ENCODE data around the gene RTKN.

The RTKN gene

DNA sequence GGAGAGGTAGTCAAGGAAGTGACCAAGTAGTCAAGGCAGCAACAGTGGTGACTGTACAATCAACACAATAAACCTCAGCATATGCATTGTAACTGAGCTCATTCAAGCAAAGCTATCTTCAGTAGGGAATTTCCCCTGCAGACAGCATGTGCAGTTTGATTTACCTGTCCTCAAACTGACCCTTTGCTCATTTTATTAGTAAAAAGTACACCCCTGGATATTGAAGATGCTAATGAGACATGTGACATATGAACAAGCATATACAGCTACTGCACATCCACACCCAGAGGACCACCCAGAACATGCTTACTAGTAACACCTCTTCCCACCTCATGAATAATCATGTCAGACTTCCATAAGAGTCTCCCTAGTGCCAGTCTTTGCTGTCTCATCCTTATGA, 35.7 kb downstream of the RTKN start:
- Histone ChIP-seq H3K9ac (ENCODE audit: low read depth, low read length, poor library complexity) (no peak overlapping the region), H3K4ac (ENCODE audit: low read length) (no peak overlapping the region), H3K27me3 (ENCODE audit: control insufficient read depth in 3 of 3, insufficient read depth in 3 of 3, low read depth in 1 of 3, low read length in 3 of 3) (no peaks in the 10 kb centered on the region), H3K4me2 (ENCODE audit: insufficient read depth, low read length, poor library complexity, severe bottlenecking) (no peak overlapping the region), H2BK120ac (ENCODE audit: low read depth, low read length) (no peak overlapping the region), H3K23ac (ENCODE audit: low read depth, low read length, poor library complexity) (no peak overlapping the region), H3K36me3 (replicated peaks in 1 of 2; ENCODE audit: control insufficient read depth in 2 of 2, insufficient read depth in 2 of 2, low read length in 2 of 2) (no peaks in the 10 kb centered on the region), H4K8ac (ENCODE audit: low read depth, low read length) (no peak overlapping the region), H2AFZ (ENCODE audit: low read length) (no peak overlapping the region), H2BK12ac (ENCODE audit: low read length) (no peak overlapping the region), H3K14ac (ENCODE audit: low read length) (no peak overlapping the region), H2BK15ac (ENCODE audit: low read length) (no peak overlapping the region), H3K27ac (replicated peaks; ENCODE audit: low read length) (no peak overlapping the region), H2BK5ac (ENCODE audit: low read length) (no peak overlapping the region), H3K9me3 (replicated peaks in 1 of 2; ENCODE audit: control insufficient read depth in 2 of 2, insufficient read depth in 1 of 2, low read depth in 1 of 2, low read length in 2 of 2) (no peaks in the 10 kb centered on the region), H4K91ac (ENCODE audit: low read depth, low read length, poor library complexity) (no peak overlapping the region), H3K4me3 (ENCODE audit: low read length in 2 of 2) (no peak overlapping the region), H2AK5ac (ENCODE audit: low read depth, low read length) (no peak overlapping the region), H3K18ac (ENCODE audit: low read length) (no peak overlapping the region), H3K4me1 (ENCODE audit: control insufficient read depth in 2 of 2, insufficient read depth in 1 of 2, low read depth in 1 of 2, low read length in 2 of 2) (peaks cover 3 to 7% of the 10 kb centered on the region in 2 donors), H3K79me1 (ENCODE audit: low read depth, low read length) (no peaks in the 10 kb centered on the region)
- DNase-seq (ENCODE audit: low spot score) = no peak

DNA sequence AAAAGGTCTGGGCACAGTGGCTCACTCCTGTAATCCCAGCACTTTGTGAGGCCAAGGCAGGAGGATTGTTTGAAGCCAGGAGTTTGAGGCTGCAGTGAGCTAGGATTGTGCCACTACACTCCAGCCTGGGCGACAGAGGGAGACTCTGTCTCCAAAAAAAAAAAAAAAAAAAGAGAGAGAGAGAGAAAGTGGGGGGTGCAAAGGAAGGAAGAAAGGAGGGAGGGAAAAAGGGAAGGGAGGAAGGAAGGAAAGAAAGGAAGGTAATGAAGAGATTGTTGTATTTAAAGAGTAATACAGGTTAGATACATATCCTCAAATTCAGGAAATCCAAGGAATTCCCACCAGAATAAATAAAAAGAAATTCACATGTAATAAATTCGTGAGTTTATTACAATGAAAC, 39.8 kb downstream of the RTKN start:
- Histone ChIP-seq H2BK15ac (ENCODE audit: low read length) (no peak overlapping the region), H3K4me3 (ENCODE audit: low read length in 2 of 2) (no peak overlapping the region), H3K36me3 (replicated peaks in 1 of 2; ENCODE audit: control insufficient read depth in 2 of 2, insufficient read depth in 2 of 2, low read length in 2 of 2) (no peaks in the 10 kb centered on the region), H3K4ac (ENCODE audit: low read length) (no peak overlapping the region), H2BK5ac (ENCODE audit: low read length) (no peak overlapping the region), H3K18ac (ENCODE audit: low read length) (no peak overlapping the region), H3K27ac (replicated peaks; ENCODE audit: low read length) (no peak overlapping the region), H2AK5ac (ENCODE audit: low read depth, low read length) (no peak overlapping the region), H3K23ac (ENCODE audit: low read depth, low read length, poor library complexity) (no peak overlapping the region), H3K9ac (ENCODE audit: low read depth, low read length, poor library complexity) (no peak overlapping the region), H3K79me1 (ENCODE audit: low read depth, low read length) (no peaks in the 10 kb centered on the region), H4K8ac (ENCODE audit: low read depth, low read length) (no peak overlapping the region), H4K91ac (ENCODE audit: low read depth, low read length, poor library complexity) (no peak overlapping the region), H3K14ac (ENCODE audit: low read length) (no peak overlapping the region), H2AFZ (ENCODE audit: low read length) (no peak overlapping the region), H3K4me1 (ENCODE audit: control insufficient read depth in 2 of 2, insufficient read depth in 1 of 2, low read depth in 1 of 2, low read length in 2 of 2) (peaks cover 0 to 7% of the 10 kb centered on the region in 2 donors), H3K4me2 (ENCODE audit: insufficient read depth, low read length, poor library complexity, severe bottlenecking) (no peak overlapping the region), H3K9me3 (replicated peaks in 1 of 2; ENCODE audit: control insufficient read depth in 2 of 2, insufficient read depth in 1 of 2, low read depth in 1 of 2, low read length in 2 of 2) (no peaks in the 10 kb centered on the region), H2BK120ac (ENCODE audit: low read depth, low read length) (no peak overlapping the region), H3K27me3 (ENCODE audit: control insufficient read depth in 3 of 3, insufficient read depth in 3 of 3, low read depth in 1 of 3, low read length in 3 of 3) (peaks cover 0 to 4% (median 0%) of the 10 kb centered on the region in 3 experiments), H2BK12ac (ENCODE audit: low read length) (no peak overlapping the region)
- no peak for DNase-seq (ENCODE audit: low spot score)
- no CpG with 5 or more reads among the region's 2 CpGs for WGBS, 2 donors (ENCODE audit: extremely low coverage in 2 of 2, insufficient read length in 2 of 2, insufficient replicate concordance in 1 of 2)

DNA sequence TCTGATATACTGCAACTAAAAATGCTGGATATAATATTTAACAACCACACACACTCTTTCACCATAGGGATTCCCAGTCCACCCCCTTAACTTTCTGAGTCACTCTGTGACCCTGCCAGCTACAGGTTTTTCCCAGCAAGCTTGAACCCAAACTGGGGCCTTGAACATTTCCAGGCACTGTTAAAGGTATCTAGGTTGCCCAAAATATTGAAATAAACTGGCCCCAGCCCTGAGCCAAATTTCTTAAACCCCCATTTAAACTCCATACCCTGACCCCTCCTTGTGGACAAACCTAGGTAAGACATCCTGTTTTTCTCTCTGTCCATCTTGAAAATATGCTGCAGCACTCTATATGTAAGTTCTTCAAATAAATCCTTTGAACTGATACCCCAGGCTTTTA, 42.0 kb downstream of the RTKN start:
- Histone ChIP-seq H2BK12ac (ENCODE audit: low read length) (no peak overlapping the region), H2BK5ac (ENCODE audit: low read length) (no peak overlapping the region), H3K9ac (ENCODE audit: low read depth, low read length, poor library complexity) (no peak overlapping the region), H3K4me2 (ENCODE audit: insufficient read depth, low read length, poor library complexity, severe bottlenecking) (no peak overlapping the region), H2AFZ (ENCODE audit: low read length) (peak overlapping the region; percentile 58), H3K79me1 (ENCODE audit: low read depth, low read length) (no peaks in the 10 kb centered on the region), H2AK5ac (ENCODE audit: low read depth, low read length) (no peak overlapping the region), H3K27me3 (ENCODE audit: control insufficient read depth in 3 of 3, insufficient read depth in 3 of 3, low read depth in 1 of 3, low read length in 3 of 3) (peaks cover 0 to 4% (median 0%) of the 10 kb centered on the region in 3 experiments), H3K27ac (replicated peaks; ENCODE audit: low read length) (no peak overlapping the region), H3K14ac (ENCODE audit: low read length) (no peak overlapping the region), H3K18ac (ENCODE audit: low read length) (no peak overlapping the region), H3K4me1 (ENCODE audit: control insufficient read depth in 2 of 2, insufficient read depth in 1 of 2, low read depth in 1 of 2, low read length in 2 of 2) (no peaks in the 10 kb centered on the region), H4K8ac (ENCODE audit: low read depth, low read length) (no peak overlapping the region), H3K9me3 (replicated peaks in 1 of 2; ENCODE audit: control insufficient read depth in 2 of 2, insufficient read depth in 1 of 2, low read depth in 1 of 2, low read length in 2 of 2) (no peaks in the 10 kb centered on the region), H3K23ac (ENCODE audit: low read depth, low read length, poor library complexity) (no peak overlapping the region), H3K36me3 (replicated peaks in 1 of 2; ENCODE audit: control insufficient read depth in 2 of 2, insufficient read depth in 2 of 2, low read length in 2 of 2) (no peaks in the 10 kb centered on the region), H4K91ac (ENCODE audit: low read depth, low read length, poor library complexity) (no peak overlapping the region), H2BK15ac (ENCODE audit: low read length) (no peak overlapping the region), H2BK120ac (ENCODE audit: low read depth, low read length) (no peak overlapping the region), H3K4ac (ENCODE audit: low read length) (no peak overlapping the region), H3K4me3 (ENCODE audit: low read length in 2 of 2) (no peak overlapping the region)
- DNase-seq (ENCODE audit: low spot score) = no peak

DNA sequence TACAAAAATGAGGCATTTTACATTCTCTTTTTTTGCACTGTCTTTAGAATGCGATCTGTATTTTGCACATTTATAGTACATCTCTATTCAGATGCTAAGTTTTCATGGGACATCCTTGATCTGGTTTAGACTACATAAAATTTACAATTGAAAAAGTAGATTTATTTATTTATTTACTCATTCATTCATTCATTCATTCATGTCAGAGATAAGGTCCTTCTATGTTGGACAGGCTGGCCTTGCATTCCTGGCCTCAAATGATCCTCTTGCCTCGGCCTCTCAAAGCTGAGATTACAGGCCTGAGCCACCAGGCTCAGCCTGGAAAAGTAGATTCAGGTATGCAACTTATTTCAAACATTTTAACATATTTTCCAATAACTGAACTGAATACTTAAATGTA, 45.6 kb downstream of the RTKN start:
- H3K27me3 ChIP-seq (ENCODE audit: control insufficient read depth in 3 of 3, insufficient read depth in 3 of 3, low read depth in 1 of 3, low read length in 3 of 3) = peaks cover 0 to 4% (median 0%) of the 10 kb centered on the region in 3 experiments
- H3K9me3 ChIP-seq (replicated peaks in 1 of 2; ENCODE audit: control insufficient read depth in 2 of 2, insufficient read depth in 1 of 2, low read depth in 1 of 2, low read length in 2 of 2) = no peaks in the 10 kb centered on the region
- H2AFZ ChIP-seq (ENCODE audit: low read length) = no peak overlapping the region
- no peak overlapping the region for H2BK12ac ChIP-seq (ENCODE audit: low read length)
- no peak overlapping the region for H3K4ac ChIP-seq (ENCODE audit: low read length)
- H3K14ac ChIP-seq (ENCODE audit: low read length) = no peak overlapping the region
- no peak overlapping the region for H2AK5ac ChIP-seq (ENCODE audit: low read depth, low read length)
- H3K27ac ChIP-seq (replicated peaks; ENCODE audit: low read length) = no peak overlapping the region
- no peaks in the 10 kb centered on the region for H3K36me3 ChIP-seq (replicated peaks in 1 of 2; ENCODE audit: control insufficient read depth in 2 of 2, insufficient read depth in 2 of 2, low read length in 2 of 2)
- H3K9ac ChIP-seq (ENCODE audit: low read depth, low read length, poor library complexity) = no peak overlapping the region
- no CpG with 5 or more reads among the region's 2 CpGs for WGBS, 2 donors (ENCODE audit: extremely low coverage in 2 of 2, insufficient read length in 2 of 2, insufficient replicate concordance in 1 of 2)
- H2BK15ac ChIP-seq (ENCODE audit: low read length) = no peak overlapping the region
- H3K23ac ChIP-seq (ENCODE audit: low read depth, low read length, poor library complexity) = no peak overlapping the region
- H4K8ac ChIP-seq (ENCODE audit: low read depth, low read length) = no peak overlapping the region
- H3K4me3 ChIP-seq (ENCODE audit: low read length in 2 of 2) = no peak overlapping the region
- peaks cover 1% of the 10 kb centered on the region for H3K79me1 ChIP-seq (ENCODE audit: low read depth, low read length)
- no peak for DNase-seq (ENCODE audit: low spot score)
- no peak overlapping the region for H4K91ac ChIP-seq (ENCODE audit: low read depth, low read length, poor library complexity)
- H3K4me1 ChIP-seq (ENCODE audit: control insufficient read depth in 2 of 2, insufficient read depth in 1 of 2, low read depth in 1 of 2, low read length in 2 of 2) = no peaks in the 10 kb centered on the region
- no peak overlapping the region for H3K18ac ChIP-seq (ENCODE audit: low read length)
- no peak overlapping the region for H3K4me2 ChIP-seq (ENCODE audit: insufficient read depth, low read length, poor library complexity, severe bottlenecking)
- H2BK120ac ChIP-seq (ENCODE audit: low read depth, low read length) = no peak overlapping the region
- H2BK5ac ChIP-seq (ENCODE audit: low read length) = no peak overlapping the region

All from neuronal stem cell (in vitro differentiated cells).